ENCODE measurements around the gene KRT15.
A peak's percentile ranks its signal among the peaks of the same experiment; 100 is the strongest.

The KRT15 gene

GRCh38 chr17:41518789-41519449 lies at the start of gene KRT15:
KRT15 (minus strand) TSS chr17:41518890; CDS start chr17:41518827, 63 bp downstream.
- no peak for TF ChIP-seq CTCF (conservative IDR thresholded peaks at IDR 0.05; ENCODE audit: control insufficient read depth, insufficient read depth, low read depth, low read length)
- no peak within 1 kb of the TSS for H3K4me3 ChIP-seq (ENCODE audit: control insufficient read depth, low read depth, low read length)
- peak; percentile 28 for DNase-seq (ENCODE audit: low read depth)

- DNase-seq (ENCODE audit: low read depth), result no peak
- no peak overlapping the region for H3K4me3 ChIP-seq (ENCODE audit: control insufficient read depth, low read depth, low read length)
- no peak for TF ChIP-seq CTCF (conservative IDR thresholded peaks at IDR 0.05; ENCODE audit: control insufficient read depth, insufficient read depth, low read depth, low read length)
Observed at GRCh38 chr17:41567317-41567716, 48.6 kb upstream of the KRT15 start.

GRCh38 chr17:41565338-41565737 lies 46.6 kb upstream of the KRT15 start:
- no peak for TF ChIP-seq CTCF (conservative IDR thresholded peaks at IDR 0.05; ENCODE audit: control insufficient read depth, insufficient read depth, low read depth, low read length)
- no peak for DNase-seq (ENCODE audit: low read depth)
- H3K4me3 ChIP-seq (ENCODE audit: control insufficient read depth, low read depth, low read length), result no peak overlapping the region

- TF ChIP-seq CTCF (conservative IDR thresholded peaks at IDR 0.05; ENCODE audit: control insufficient read depth, insufficient read depth, low read depth, low read length), result no peak
- no peak for DNase-seq (ENCODE audit: low read depth)
- no peak overlapping the region for H3K4me3 ChIP-seq (ENCODE audit: control insufficient read depth, low read depth, low read length)
Observed at GRCh38 chr17:41563607-41564170, 45.0 kb upstream of the KRT15 start.

GRCh38 chr17:41561554-41561953 lies 42.9 kb upstream of the KRT15 start:
- no peak for DNase-seq (ENCODE audit: low read depth)
- TF ChIP-seq CTCF (conservative IDR thresholded peaks at IDR 0.05; ENCODE audit: control insufficient read depth, insufficient read depth, low read depth, low read length), result no peak
- H3K4me3 ChIP-seq (ENCODE audit: control insufficient read depth, low read depth, low read length), result no peak overlapping the region

- DNase-seq (ENCODE audit: low read depth), result peak; percentile 63
- TF ChIP-seq CTCF (conservative IDR thresholded peaks at IDR 0.05; ENCODE audit: control insufficient read depth, insufficient read depth, low read depth, low read length), result no peak
Observed at GRCh38 chr17:41559548-41559947, 40.9 kb upstream of the KRT15 start.

More at GRCh38 chr17:41559548-41559947, 40.9 kb upstream of the KRT15 start:
- no peak overlapping the region for H3K4me3 ChIP-seq (ENCODE audit: control insufficient read depth, low read depth, low read length)

Measured in fibroblast of mammary gland (primary cell).